ENCODE measurements around the gene PCBP2. TPM values are rescaled to one million over a fixed set of nuclear protein-coding genes. Genes with fewer than 3 reads are reported as not detected.

PCBP2 gene
- polyA plus RNA-seq, 2 of the 4 experiments (the other 2 are of a cell fraction), result 367 to 546 TPM

DNA sequence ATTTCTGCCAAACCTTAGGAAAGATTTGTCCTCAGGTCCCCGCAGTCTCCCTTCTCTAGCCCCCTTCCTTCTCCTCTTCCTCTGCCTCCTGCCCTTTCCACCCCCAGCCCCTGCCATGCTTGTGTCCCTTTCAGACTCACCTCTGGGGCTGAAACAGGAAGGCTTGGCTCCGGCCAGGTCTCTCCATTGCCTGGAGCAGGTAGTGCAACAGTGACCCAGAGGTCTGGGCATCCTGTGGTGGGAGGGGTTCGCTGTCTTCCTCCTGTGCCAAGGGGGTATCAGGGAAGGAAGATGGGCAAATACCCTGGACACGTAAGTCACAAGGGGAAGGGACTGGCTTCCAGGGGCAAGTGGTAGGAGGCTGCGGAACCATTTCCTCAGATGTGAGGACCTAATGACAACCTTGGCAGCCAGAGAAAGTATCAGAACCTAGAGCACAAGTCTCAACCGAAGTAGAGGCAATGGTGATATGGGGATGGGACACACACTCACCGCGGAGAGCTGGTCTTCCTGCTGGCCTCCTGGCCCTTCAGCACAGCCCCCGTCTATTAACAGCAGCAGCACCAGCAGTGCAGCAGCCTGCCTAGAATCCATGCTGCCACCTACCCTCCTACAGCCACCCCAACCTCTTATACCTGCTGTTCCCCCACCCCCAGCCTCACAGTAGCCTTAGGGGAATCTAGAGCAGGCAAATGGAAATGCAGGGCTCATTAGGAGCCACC lies 55.1 kb downstream of the PCBP2 start, which contains the start of gene NPFF:
TSS of gene NPFF (minus strand) at position 604 of the 722 bp plus-strand sequence. CDS start at position 594, 10 bp downstream.
- Histone ChIP-seq H3K4me3 (no peak within 1 kb of the TSS), H3K27ac (no peak within 1 kb of the TSS), H3K4me2 (no peak within 1 kb of the TSS), H3K4me1 (peaks cover 17% of the 10 kb centered on the region), H3K9me3 (no peaks in the 10 kb centered on the region)
- WGBS (ENCODE audit: missing lambda C conversion rate), result 94% methylated on average over 9 of the region's 9 CpGs
- FAIRE-seq (no peak), DNase-seq (ENCODE audit: low read depth in 1 of 2, low spot score in 1 of 2) (no peak), ATAC-seq (no peak)
- ChIA-PET CTCF (interaction anchor here (1.0 to 13.1 kb wide), 7 partner anchors 10 to 207 kb away, joined by 3 to 169 read pairs (median 24); partner anchors contain the start of genes AAAS, MAP3K12 and TARBP2), POLR2A (no interaction called here)
- TF ChIP-seq POLR2AphosphoS2 (conservative IDR thresholded peaks at IDR 0.05; ENCODE audit: low read length), result 0 out of 2 replicates have a peak, but pooled peaks have one; percentile 26
- TF ChIP-seq HOXB5 (CRISPR knock-in tag; IDR thresholded peaks at IDR 0.05), result no peak
- TF ChIP-seq, protein P1, sequence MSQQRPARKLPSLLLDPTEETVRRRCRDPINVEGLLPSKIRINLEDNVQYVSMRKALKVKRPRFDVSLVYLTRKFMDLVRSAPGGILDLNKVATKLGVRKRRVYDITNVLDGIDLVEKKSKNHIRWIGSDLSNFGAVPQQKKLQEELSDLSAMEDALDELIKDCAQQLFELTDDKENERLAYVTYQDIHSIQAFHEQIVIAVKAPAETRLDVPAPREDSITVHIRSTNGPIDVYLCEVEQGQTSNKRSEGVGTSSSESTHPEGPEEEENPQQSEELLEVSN (IDR thresholded peaks at IDR 0.05; ENCODE audit: borderline replicate concordance, low read depth), result no peak

DNA sequence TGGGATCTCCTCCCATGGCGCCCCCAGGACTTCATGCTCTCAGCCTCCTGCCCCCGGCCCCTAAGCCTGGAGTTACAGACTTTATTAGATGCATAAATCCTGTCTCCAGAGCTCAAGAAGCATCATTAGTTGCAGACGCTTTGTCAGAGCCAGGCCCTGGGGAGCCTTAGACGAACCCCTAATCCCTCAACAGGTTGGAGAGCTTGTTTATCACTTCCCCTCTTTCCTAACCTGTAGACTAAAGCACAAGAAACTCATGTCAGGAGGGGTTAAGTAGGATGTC lies 55.6 kb downstream of the PCBP2 start:
- H3K4me2 ChIP-seq, result no peak overlapping the region
- H3K9me3 ChIP-seq, result no peaks in the 10 kb centered on the region
- no peak overlapping the region for H3K4me3 ChIP-seq
- CTCF ChIA-PET, result interaction anchor here (1.0 to 13.1 kb wide), 9 partner anchors 10 to 296 kb away, joined by 3 to 169 read pairs (median 24); partner anchors contain the start of genes AAAS, MAP3K12 and TARBP2
- no peak overlapping the region for H3K27ac ChIP-seq
- TF ChIP-seq, protein P2, sequence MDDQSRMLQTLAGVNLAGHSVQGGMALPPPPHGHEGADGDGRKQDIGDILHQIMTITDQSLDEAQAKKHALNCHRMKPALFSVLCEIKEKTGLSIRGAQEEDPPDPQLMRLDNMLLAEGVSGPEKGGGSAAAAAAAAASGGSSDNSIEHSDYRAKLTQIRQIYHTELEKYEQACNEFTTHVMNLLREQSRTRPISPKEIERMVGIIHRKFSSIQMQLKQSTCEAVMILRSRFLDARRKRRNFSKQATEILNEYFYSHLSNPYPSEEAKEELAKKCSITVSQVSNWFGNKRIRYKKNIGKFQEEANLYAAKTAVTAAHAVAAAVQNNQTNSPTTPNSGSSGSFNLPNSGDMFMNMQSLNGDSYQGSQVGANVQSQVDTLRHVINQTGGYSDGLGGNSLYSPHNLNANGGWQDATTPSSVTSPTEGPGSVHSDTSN (IDR thresholded peaks at IDR 0.05), result no peak
- TF ChIP-seq ESRRA (IDR thresholded peaks at IDR 0.05; ENCODE audit: borderline replicate concordance, low read length), result no peak
- TF ChIP-seq, protein P3, sequence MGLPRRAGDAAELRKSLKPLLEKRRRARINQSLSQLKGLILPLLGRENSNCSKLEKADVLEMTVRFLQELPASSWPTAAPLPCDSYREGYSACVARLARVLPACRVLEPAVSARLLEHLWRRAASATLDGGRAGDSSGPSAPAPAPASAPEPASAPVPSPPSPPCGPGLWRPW (IDR thresholded peaks at IDR 0.05), result no peak
- no peak for TF ChIP-seq SREBF2 (IDR thresholded peaks at IDR 0.05)
- no peak for TF ChIP-seq HEYL (CRISPR knock-in tag; IDR thresholded peaks at IDR 0.05)
- no peak for TF ChIP-seq KDM5A (IDR thresholded peaks at IDR 0.05)
- TF ChIP-seq RNF2 (IDR thresholded peaks at IDR 0.05; ENCODE audit: borderline replicate concordance, low read depth), result no peak
- TF ChIP-seq POLR2A (IDR thresholded peaks at IDR 0.05; ENCODE audit: low read length), result no peak
- no peak for TF ChIP-seq RFX5 (IDR thresholded peaks at IDR 0.05)
- no peak for TF ChIP-seq MAFK (IDR thresholded peaks at IDR 0.05; ENCODE audit: partially characterized antibody)
- no peak for TF ChIP-seq HDAC2 (IDR thresholded peaks at IDR 0.05)
- TF ChIP-seq, protein P4, sequence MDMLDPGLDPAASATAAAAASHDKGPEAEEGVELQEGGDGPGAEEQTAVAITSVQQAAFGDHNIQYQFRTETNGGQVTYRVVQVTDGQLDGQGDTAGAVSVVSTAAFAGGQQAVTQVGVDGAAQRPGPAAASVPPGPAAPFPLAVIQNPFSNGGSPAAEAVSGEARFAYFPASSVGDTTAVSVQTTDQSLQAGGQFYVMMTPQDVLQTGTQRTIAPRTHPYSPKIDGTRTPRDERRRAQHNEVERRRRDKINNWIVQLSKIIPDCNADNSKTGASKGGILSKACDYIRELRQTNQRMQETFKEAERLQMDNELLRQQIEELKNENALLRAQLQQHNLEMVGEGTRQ (IDR thresholded peaks at IDR 0.05), result no peak
- TF ChIP-seq MYC (IDR thresholded peaks at IDR 0.05; ENCODE audit: borderline replicate concordance, low read length), result no peak
- ATAC-seq, result no peak
- 86% methylated on average over 4 of the region's 4 CpGs for WGBS (ENCODE audit: missing lambda C conversion rate)
- DNase-seq (ENCODE audit: low read depth in 1 of 2, low spot score in 1 of 2), result no peak
- POLR2A ChIA-PET, result interaction anchor here (1.5 kb wide), 1 partner anchor 26 kb away, joined by 4 read pairs; no protein-coding TSS in a partner anchor
- H3K4me1 ChIP-seq, result peaks cover 12% of the 10 kb centered on the region
- FAIRE-seq, result no peak

DNA sequence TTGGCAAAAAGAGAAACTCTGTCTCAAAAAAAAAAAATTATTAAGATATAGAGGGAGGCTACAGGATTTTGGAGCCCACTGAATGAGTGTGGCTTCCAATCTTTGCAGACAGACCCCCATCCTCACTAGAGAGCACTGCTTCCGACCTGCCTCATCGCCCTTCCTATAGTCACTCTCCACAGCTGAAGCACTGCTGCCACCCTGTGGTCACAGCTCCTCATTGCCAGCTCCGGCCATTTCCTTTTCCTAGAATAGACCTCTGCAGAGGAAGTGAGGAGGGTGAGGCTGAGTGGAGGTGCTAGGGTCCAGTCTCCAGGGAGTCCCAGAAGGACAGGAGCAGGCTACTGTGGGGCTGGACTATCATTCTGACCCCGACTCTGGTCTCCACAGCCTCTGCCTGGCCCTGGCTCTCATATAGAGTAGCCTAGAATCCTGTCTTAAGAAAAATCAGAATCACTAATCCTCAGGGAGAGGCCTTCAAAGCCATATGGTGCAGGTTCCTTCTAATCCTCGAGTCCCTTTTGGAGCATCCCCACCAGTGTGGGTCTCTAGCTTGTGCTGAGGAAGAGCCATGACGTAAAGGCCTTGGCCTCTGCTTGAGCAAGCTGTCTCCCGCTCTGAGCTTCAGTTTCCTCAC lies 56.8 kb downstream of the PCBP2 start:
- FAIRE-seq (peak; percentile 36), DNase-seq (ENCODE audit: low read depth in 1 of 2, low spot score in 1 of 2) (peak; percentile 77 to 85)

More for the DNA sequence above, 56.8 kb downstream of the PCBP2 start:
- 28% methylated on average over 7 of the region's 7 CpGs for WGBS (ENCODE audit: missing lambda C conversion rate)
- no peaks in the 10 kb centered on the region for H3K9me3 ChIP-seq
- H3K27ac ChIP-seq, result peak overlapping the region in 1 of 2 experiments; percentile 42; a peak in 1 of 6 replicates
- ChIA-PET POLR2A (interaction anchor here (0.6 to 1.9 kb wide), 8 partner anchors 8 to 187 kb away, joined by 3 to 9 read pairs (median 4); partner anchors contain the start of genes AAAS and TARBP2), CTCF (interaction anchor here (0.6 to 13.1 kb wide), 42 partner anchors 10 to 297 kb away, joined by 3 to 169 read pairs (median 5); partner anchors contain the start of genes AAAS, ATP5MC2, MAP3K12 and TARBP2)
- H3K4me1 ChIP-seq, result peaks cover 9% of the 10 kb centered on the region
- H3K4me2 ChIP-seq, result no peak overlapping the region
- ATAC-seq, result peak; percentile 85 to 93
- TF ChIP-seq RAD21 (conservative IDR thresholded peaks at IDR 0.05 in 1 of 2, IDR thresholded peaks at IDR 0.05 in 1 of 2) (peak; percentile 91 to 98), SMC3 (IDR thresholded peaks at IDR 0.05) (peak; percentile 77), RFX5 (IDR thresholded peaks at IDR 0.05) (no peak), ZFP36 (IDR thresholded peaks at IDR 0.05; ENCODE audit: borderline replicate concordance, partially characterized antibody) (peak; percentile 59), ZC3H11A (IDR thresholded peaks at IDR 0.05) (no peak)
- TF ChIP-seq, protein P5, sequence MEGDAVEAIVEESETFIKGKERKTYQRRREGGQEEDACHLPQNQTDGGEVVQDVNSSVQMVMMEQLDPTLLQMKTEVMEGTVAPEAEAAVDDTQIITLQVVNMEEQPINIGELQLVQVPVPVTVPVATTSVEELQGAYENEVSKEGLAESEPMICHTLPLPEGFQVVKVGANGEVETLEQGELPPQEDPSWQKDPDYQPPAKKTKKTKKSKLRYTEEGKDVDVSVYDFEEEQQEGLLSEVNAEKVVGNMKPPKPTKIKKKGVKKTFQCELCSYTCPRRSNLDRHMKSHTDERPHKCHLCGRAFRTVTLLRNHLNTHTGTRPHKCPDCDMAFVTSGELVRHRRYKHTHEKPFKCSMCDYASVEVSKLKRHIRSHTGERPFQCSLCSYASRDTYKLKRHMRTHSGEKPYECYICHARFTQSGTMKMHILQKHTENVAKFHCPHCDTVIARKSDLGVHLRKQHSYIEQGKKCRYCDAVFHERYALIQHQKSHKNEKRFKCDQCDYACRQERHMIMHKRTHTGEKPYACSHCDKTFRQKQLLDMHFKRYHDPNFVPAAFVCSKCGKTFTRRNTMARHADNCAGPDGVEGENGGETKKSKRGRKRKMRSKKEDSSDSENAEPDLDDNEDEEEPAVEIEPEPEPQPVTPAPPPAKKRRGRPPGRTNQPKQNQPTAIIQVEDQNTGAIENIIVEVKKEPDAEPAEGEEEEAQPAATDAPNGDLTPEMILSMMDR (IDR thresholded peaks at IDR 0.05), result peak; percentile 91
- no peak overlapping the region for H3K4me3 ChIP-seq

Data from A549 (cell line).